H1 (cell line): ENCODE results near the gene TEX101. TPM values are rescaled to one million over a fixed set of nuclear protein-coding genes. Genes with fewer than 3 reads are reported as not detected.

ENCODE experiments used
- CTCF ChIA-PET: fragments of 300-600 bp; sonication (Branson Sonifier 250); formaldehyde crosslinking; loops from one replicate; lab custom pipeline; 2021; ENCODE audit not compliant: partially characterized antibody; lab: Charles Lee
- POLR2A ChIA-PET: fragments of 300-600 bp; sonication (Branson Sonifier 250); formaldehyde crosslinking; loops from one replicate; lab custom pipeline; 2021; ENCODE audit warnings: inconsistent platforms; ENCODE audit not compliant: partially characterized antibody; lab: Charles Lee
- DNase-seq, 2 experiments: peaks; one replicate each; pipeline versions ENCODE4 v3.0.0 to v3.0.0-alpha.2; 2010 to 2022; ENCODE audit warnings: low spot score in 2 of 2, low read depth in 1 of 2, mixed read lengths in 1 of 2
- FAIRE-seq: peaks from 2 replicates; lab custom pipeline; 2011; peaks lifted over from hg19 to GRCh38; lab: Jason Lieb, UNC
- H2AFZ ChIP-seq: 2 replicates; pipeline ENCODE4 v1.8.1; 2012; ENCODE audit warnings: low read length, inconsistent platforms
- H2AK5ac ChIP-seq: 2 replicates; pipeline ENCODE4 v1.6.1; 2013; ENCODE audit warnings: low read depth, low read length
- H2BK120ac ChIP-seq: replicated peaks from 2 replicates; pipeline ENCODE3; 2013; ENCODE audit warnings: low read depth, low read length, inconsistent platforms
- H2BK12ac ChIP-seq: 2 replicates; pipeline ENCODE4 v1.6.1; 2013; ENCODE audit warnings: low read depth, low read length
- H2BK15ac ChIP-seq: 2 replicates; pipeline ENCODE4 v1.6.1; 2013; ENCODE audit warnings: low read length
- H2BK20ac ChIP-seq: 2 replicates; pipeline ENCODE4 v1.6.1; 2013; ENCODE audit warnings: low read length
- H2BK5ac ChIP-seq: 2 replicates; pipeline ENCODE4 v1.6.1; 2013; ENCODE audit warnings: low read depth, low read length
- H3K14ac ChIP-seq: 2 replicates; pipeline ENCODE4 v1.6.1; 2013; ENCODE audit warnings: inconsistent platforms; ENCODE audit not compliant: insufficient read length
- H3K18ac ChIP-seq: 2 replicates; pipeline ENCODE4 v1.6.1; 2013; ENCODE audit warnings: low read length; ENCODE audit errors: extremely low read depth
- H3K23ac ChIP-seq: 2 replicates; pipeline ENCODE4 v1.6.1; 2013; ENCODE audit warnings: inconsistent platforms; ENCODE audit not compliant: insufficient read length
- H3K23me2 ChIP-seq: 2 replicates; pipeline ENCODE4 v1.6.1; 2013; ENCODE audit warnings: low read depth, low read length
- H3K27ac ChIP-seq: 2 replicates; pipeline ENCODE4 v1.6.1; 2011; ENCODE audit warnings: low read depth, low read length, inconsistent platforms
- H3K27me3 ChIP-seq, 4 experiments: replicated peaks in 1 of 4; 1 replicate in 1 of 4; 2 replicates in 3 of 4; pipeline versions ENCODE4 v1.6.1 to v1.8.1; 2011 to 2013; ENCODE audit warnings: low read length in 3 of 4, mild to moderate bottlenecking in 3 of 4, inconsistent platforms in 2 of 4, mixed read lengths in 2 of 4, moderate library complexity in 1 of 4; ENCODE audit not compliant: control insufficient read depth in 3 of 4, insufficient read depth in 3 of 4; ENCODE audit errors: extremely low read depth in 1 of 4
- H3K36me3 ChIP-seq, 4 experiments: 2 replicates each; pipeline versions ENCODE4 v1.6.1 to v1.8.1; 2011 to 2013; ENCODE audit warnings: mild to moderate bottlenecking in 4 of 4, low read length in 3 of 4, moderate library complexity in 2 of 4, control low read depth in 1 of 4, inconsistent platforms in 1 of 4; ENCODE audit not compliant: insufficient read depth in 4 of 4, control insufficient read depth in 2 of 4
- H3K4ac ChIP-seq: replicated peaks from 2 replicates; pipeline ENCODE3; 2013; ENCODE audit warnings: low read length, low read depth, mixed read lengths, inconsistent platforms; ENCODE audit not compliant: insufficient read length
- H3K4me1 ChIP-seq, 4 experiments: replicated peaks in 1 of 4; 1 replicate in 1 of 4; 2 replicates in 3 of 4; pipeline versions ENCODE4 v1.6.1 to v1.8.1; 2011 to 2013; ENCODE audit warnings: low read length in 3 of 4, inconsistent platforms in 2 of 4, mixed read lengths in 1 of 4; ENCODE audit not compliant: insufficient read depth in 4 of 4, control insufficient read depth in 3 of 4
- H3K4me2 ChIP-seq, 2 experiments: 2 replicates each; pipeline versions ENCODE4 v1.6.1 to v1.8.1; 2011 to 2013; ENCODE audit warnings: low read depth in 2 of 2, low read length in 2 of 2, control low read depth in 1 of 2, inconsistent platforms in 1 of 2, mild to moderate bottlenecking in 1 of 2; ENCODE audit not compliant: insufficient read depth in 1 of 2
- H3K4me3 ChIP-seq, 4 experiments: fragments of 200-600, 300-600 bp in 1 of 4; sonication (generic), shearing (Covaris generic), sonication (Bioruptor Twin) in 1 of 4; 2 replicates each; pipeline versions ENCODE4 v1.5.1 to v1.8.1; 2011 to 2016; ENCODE audit warnings: low read length in 4 of 4, low read depth in 3 of 4, control low read depth in 2 of 4, inconsistent platforms in 2 of 4, mild to moderate bottlenecking in 2 of 4, mixed read lengths in 1 of 4, moderate library complexity in 1 of 4; ENCODE audit not compliant: insufficient read depth in 2 of 4; ENCODE audit errors: extremely low read depth in 1 of 4
- H3K56ac ChIP-seq: replicated peaks from 2 replicates; pipeline ENCODE3; 2013; ENCODE audit warnings: low read depth, mild to moderate bottlenecking, mixed read lengths, low read length, inconsistent platforms; ENCODE audit not compliant: insufficient read length
- H3K79me1 ChIP-seq: 2 replicates; pipeline ENCODE4 v1.6.1; 2013; ENCODE audit warnings: low read depth, low read length, control low read depth
- H3K79me2 ChIP-seq, 2 experiments: 2 replicates each; pipeline versions ENCODE4 v1.6.1 to v1.8.1; 2012 to 2013; ENCODE audit warnings: low read length in 2 of 2, mild to moderate bottlenecking in 2 of 2, inconsistent platforms in 1 of 2; ENCODE audit not compliant: insufficient read depth in 2 of 2, control insufficient read depth in 1 of 2
- H3K9ac ChIP-seq, 4 experiments: replicated peaks in 1 of 4; 1 replicate in 1 of 4; 2 replicates in 3 of 4; pipeline versions ENCODE4 v1.6.1 to v1.8.1; 2011 to 2013; ENCODE audit warnings: low read depth in 3 of 4, low read length in 3 of 4, control low read depth in 2 of 4, mild to moderate bottlenecking in 2 of 4, moderate library complexity in 2 of 4, inconsistent platforms in 1 of 4; ENCODE audit errors: extremely low read depth in 1 of 4
- H3K9me3 ChIP-seq, 2 experiments: 2 replicates each; pipeline versions ENCODE4 v1.6.1 to v1.8.1; 2012 to 2013; ENCODE audit warnings: mild to moderate bottlenecking in 2 of 2, moderate library complexity in 2 of 2, control low read depth in 1 of 2, inconsistent platforms in 1 of 2, low read depth in 1 of 2, low read length in 1 of 2, mixed read lengths in 1 of 2; ENCODE audit not compliant: insufficient read depth in 2 of 2
- H4K20me1 ChIP-seq, 2 experiments: replicated peaks in 1 of 2; 2 replicates each; pipeline versions ENCODE3 to v1.8.1; 2011 to 2013; ENCODE audit warnings: inconsistent platforms in 2 of 2, low read length in 2 of 2, mild to moderate bottlenecking in 1 of 2; ENCODE audit not compliant: insufficient read depth in 2 of 2, control insufficient read depth in 1 of 2
- H4K5ac ChIP-seq: 2 replicates; pipeline ENCODE4 v1.6.1; 2013; ENCODE audit warnings: low read length, low read depth, mixed read lengths, inconsistent platforms; ENCODE audit not compliant: insufficient read length
- H4K8ac ChIP-seq: 2 replicates; pipeline ENCODE4 v1.8.0; 2013; ENCODE audit warnings: mild to moderate bottlenecking, moderate library complexity, low read length, inconsistent platforms; ENCODE audit not compliant: insufficient read depth; ENCODE audit errors: extremely low read depth
- H4K91ac ChIP-seq: replicated peaks from 2 replicates; pipeline ENCODE3; 2013; ENCODE audit warnings: low read length, mixed read lengths, inconsistent platforms; ENCODE audit not compliant: insufficient read length
- CREB1 ChIP-seq: IDR thresholded peaks from 2 replicates; pipeline ENCODE4 v1.6.1; 2012; ENCODE audit warnings: inconsistent platforms
- E2F6 ChIP-seq: IDR thresholded peaks from 2 replicates; pipeline ENCODE4 v1.6.1; 2012; ENCODE audit warnings: inconsistent platforms
- HDAC2 ChIP-seq, 2 experiments: fragments of 300-600 bp in 1 of 2; sonication (generic) in 1 of 2; IDR thresholded peaks; 2 replicates each; pipeline ENCODE4 v1.6.1; 2011 to 2012; ENCODE audit warnings: low read depth in 2 of 2, low read length in 2 of 2, mild to moderate bottlenecking in 2 of 2, moderate library complexity in 2 of 2, borderline replicate concordance in 1 of 2, inconsistent platforms in 1 of 2
- PHF8 ChIP-seq: fragments of 200-600 bp; sonication (generic); conservative IDR thresholded peaks from 2 replicates; pipeline ENCODE4 v1.7.1; 2012; ENCODE audit warnings: low read depth, mild to moderate bottlenecking, inconsistent platforms, low read length, moderate library complexity
- RNF2 ChIP-seq: fragments of 200-900, 300-1000 bp; sonication (generic); IDR thresholded peaks from 2 replicates; pipeline ENCODE4 v1.7.1; 2016; ENCODE audit warnings: borderline replicate concordance, low read depth, mild to moderate bottlenecking, antibody characterized with exemption, low read length; ENCODE audit not compliant: poor library complexity, severe bottlenecking; ENCODE audit errors: missing control alignments
- SIN3A ChIP-seq, 2 experiments: IDR thresholded peaks in 1 of 2; conservative IDR thresholded peaks in 1 of 2; 2 replicates each; pipeline ENCODE4 v1.6.1; 2011 to 2012; ENCODE audit warnings: low read length in 2 of 2, improper control_type of control experiment in 1 of 2, low read depth in 1 of 2, mild to moderate bottlenecking in 1 of 2
- SIRT6 ChIP-seq: IDR thresholded peaks from one replicate; pipeline ENCODE4 v1.7.1; 2012; ENCODE audit warnings: low read length, inconsistent platforms
- TAF1 ChIP-seq: IDR thresholded peaks from 2 replicates; pipeline ENCODE4 v1.6.1; 2011; ENCODE audit warnings: mild to moderate bottlenecking, low read depth, low read length
- USF2 ChIP-seq: IDR thresholded peaks from 2 replicates; pipeline ENCODE4 v1.6.1; 2011; ENCODE audit warnings: low read length, improper control_type of control experiment
- YY1 ChIP-seq: IDR thresholded peaks from 2 replicates; pipeline ENCODE4 v1.6.1; 2011; ENCODE audit warnings: low read depth, mild to moderate bottlenecking, low read length
- WGBS, 2 experiments: shearing (Covaris generic) in 1 of 2; methylation state at CpG; one replicate each; pipeline versions ENCODE4 v1.1.6 to v1.1.7; 2013 to 2015; ENCODE audit warnings: low lambda C conversion rate in 2 of 2, mixed read lengths in 2 of 2, inconsistent platforms in 1 of 2, low coverage in 1 of 2, missing lambda C conversion rate in 1 of 2; ENCODE audit not compliant: insufficient replicate concordance in 2 of 2, insufficient coverage in 1 of 2, insufficient read length in 1 of 2; ENCODE audit errors: extremely low coverage in 1 of 2, missing lambda C conversion rate in 1 of 2; 5-methylcytosine and 5-hydroxymethylcytosine counted together
- polyA plus RNA-seq, 7 experiments: library from polyadenylated mRNA; depleted of rRNA in 3 of 7; stranded (reverse) in 5 of 7; unstranded in 2 of 7; fragments of >200 nt in 5 of 7; fragments of 200-250 nt in 2 of 7; gene quantifications; 1 replicate in 5 of 7; 2 replicates in 1 of 7; 4 replicates in 1 of 7; pipeline versions ENCODE4 v1.2.1 to v1.2.3, GENCODE V29; 2011 to 2013; ENCODE audit warnings: missing spikeins in 2 of 7, mixed read lengths in 2 of 7
- total RNA-seq: library from RNA; stranded (reverse); fragmentation: NEBNext Ultra II Directional; extraction: Animal tissue kit (Norgen Biotek cat#: 25700); gene quantifications from 2 replicates; pipeline ENCODE4 v1.2.1, GENCODE V29; 2021

Gene TEX101
- total and polyA plus RNA-seq, 2 of the 8 experiments (the other 6 are each of a cell fraction or from before 2014, with no cell fraction given): 0.12 TPM; not detected in 1

- H2BK20ac ChIP-seq: no peak overlapping the region
- H3K14ac ChIP-seq: no peak overlapping the region
- no peak overlapping the region for H3K23ac ChIP-seq
- H2BK12ac ChIP-seq: no peak overlapping the region
- no peak overlapping the region for H3K27ac ChIP-seq
- FAIRE-seq (no peak), DNase-seq (no peak)
- H3K4me1 ChIP-seq: peaks cover 0 to 3% (median under 1%) of the 10 kb centered on the region in 4 experiments; a peak in 2 of 7 replicates
- no peak overlapping the region for H4K5ac ChIP-seq
- no peaks in the 10 kb centered on the region for H3K27me3 ChIP-seq
- no peaks in the 10 kb centered on the region for H4K20me1 ChIP-seq
- H3K79me2 ChIP-seq: no peaks in the 10 kb centered on the region
- no peak overlapping the region for H2AFZ ChIP-seq
- H3K18ac ChIP-seq: no peak overlapping the region
- 92% methylated on average over 2 of the region's 2 CpGs; no CpG with 5 or more reads in 1 of the 2 experiments for WGBS, 2 experiments
- H3K4me2 ChIP-seq: no peak overlapping the region
- H3K56ac ChIP-seq: no peak overlapping the region
- POLR2A ChIA-PET: no interaction called here
- CTCF ChIA-PET: interaction anchor here (1.2 to 7.0 kb wide), 2 partner anchors 10 to 97 kb away, joined by 3 to 35 read pairs; no protein-coding TSS in a partner anchor
- H3K9ac ChIP-seq: no peak overlapping the region
- no peaks in the 10 kb centered on the region for H3K9me3 ChIP-seq
- no peak overlapping the region for H2AK5ac ChIP-seq
- no peak overlapping the region for H4K91ac ChIP-seq
- no peaks in the 10 kb centered on the region for H3K79me1 ChIP-seq
- H3K4me3 ChIP-seq: no peak overlapping the region
- no peak overlapping the region for H2BK120ac ChIP-seq
- H4K8ac ChIP-seq: no peak overlapping the region
- H3K23me2 ChIP-seq: no peaks in the 10 kb centered on the region; the same call in 1 of the 2 replicates
- no peak overlapping the region for H2BK15ac ChIP-seq
- no peaks in the 10 kb centered on the region for H3K36me3 ChIP-seq
- H2BK5ac ChIP-seq: no peak overlapping the region; the same call in 1 of the 2 replicates
- no peak overlapping the region for H3K4ac ChIP-seq
- TF ChIP-seq E2F6: no peak
- no peak for TF ChIP-seq CREB1
- no peak for TF ChIP-seq YY1
- TF ChIP-seq SIRT6: no peak
- no peak for TF ChIP-seq RNF2
- TF ChIP-seq PHF8: no peak
- no peak for TF ChIP-seq SIN3A (conservative IDR thresholded peaks at IDR 0.05 in 1 of 2, IDR thresholded peaks at IDR 0.05 in 1 of 2; ENCODE audit: low read depth in 1 of 2, low read length in 2 of 2)
- TF ChIP-seq HDAC2 (IDR thresholded peaks at IDR 0.05; ENCODE audit: borderline replicate concordance in 1 of 2, low read depth in 2 of 2, low read length in 2 of 2): no peak
- no peak for TF ChIP-seq TAF1
- TF ChIP-seq USF2: no peak
These were observed 7.5 kb downstream of the TEX101 start for GRCh38 chr19:43422000-43422688.
